ENCODE results near the gene SCARB2. TPM values are rescaled to one million over a fixed set of nuclear protein-coding genes. Genes with fewer than 3 reads are reported as not detected.
A peak's percentile ranks its signal among the peaks of the same experiment; 100 is the strongest.

Gene SCARB2, protein sequence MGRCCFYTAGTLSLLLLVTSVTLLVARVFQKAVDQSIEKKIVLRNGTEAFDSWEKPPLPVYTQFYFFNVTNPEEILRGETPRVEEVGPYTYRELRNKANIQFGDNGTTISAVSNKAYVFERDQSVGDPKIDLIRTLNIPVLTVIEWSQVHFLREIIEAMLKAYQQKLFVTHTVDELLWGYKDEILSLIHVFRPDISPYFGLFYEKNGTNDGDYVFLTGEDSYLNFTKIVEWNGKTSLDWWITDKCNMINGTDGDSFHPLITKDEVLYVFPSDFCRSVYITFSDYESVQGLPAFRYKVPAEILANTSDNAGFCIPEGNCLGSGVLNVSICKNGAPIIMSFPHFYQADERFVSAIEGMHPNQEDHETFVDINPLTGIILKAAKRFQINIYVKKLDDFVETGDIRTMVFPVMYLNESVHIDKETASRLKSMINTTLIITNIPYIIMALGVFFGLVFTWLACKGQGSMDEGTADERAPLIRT
- total RNA-seq (2021; ENCODE audit: unreplicated experiment) (51.3 TPM), Bru-seq, nascent RNA (percentile 83 among the genes with signal in this experiment), BruChase-seq, experiment 1, labeled RNA remaining after a 6-hour chase (percentile 88 among the genes with signal in this experiment), BruChase-seq, experiment 2, labeled RNA remaining after a 2-hour chase (percentile 76 among the genes with signal in this experiment)
- polyA plus RNA-seq (2012): 40.8 and 44.0 TPM in 2 replicates
- long read RNA-seq, full-length matches to known transcripts: 51 of 65 reads
- long read RNA-seq, partial matches to known transcripts: 8 of 65 reads
- long read RNA-seq, other reads (novel, unspliced or antisense): 6 of 65 reads

DNA sequence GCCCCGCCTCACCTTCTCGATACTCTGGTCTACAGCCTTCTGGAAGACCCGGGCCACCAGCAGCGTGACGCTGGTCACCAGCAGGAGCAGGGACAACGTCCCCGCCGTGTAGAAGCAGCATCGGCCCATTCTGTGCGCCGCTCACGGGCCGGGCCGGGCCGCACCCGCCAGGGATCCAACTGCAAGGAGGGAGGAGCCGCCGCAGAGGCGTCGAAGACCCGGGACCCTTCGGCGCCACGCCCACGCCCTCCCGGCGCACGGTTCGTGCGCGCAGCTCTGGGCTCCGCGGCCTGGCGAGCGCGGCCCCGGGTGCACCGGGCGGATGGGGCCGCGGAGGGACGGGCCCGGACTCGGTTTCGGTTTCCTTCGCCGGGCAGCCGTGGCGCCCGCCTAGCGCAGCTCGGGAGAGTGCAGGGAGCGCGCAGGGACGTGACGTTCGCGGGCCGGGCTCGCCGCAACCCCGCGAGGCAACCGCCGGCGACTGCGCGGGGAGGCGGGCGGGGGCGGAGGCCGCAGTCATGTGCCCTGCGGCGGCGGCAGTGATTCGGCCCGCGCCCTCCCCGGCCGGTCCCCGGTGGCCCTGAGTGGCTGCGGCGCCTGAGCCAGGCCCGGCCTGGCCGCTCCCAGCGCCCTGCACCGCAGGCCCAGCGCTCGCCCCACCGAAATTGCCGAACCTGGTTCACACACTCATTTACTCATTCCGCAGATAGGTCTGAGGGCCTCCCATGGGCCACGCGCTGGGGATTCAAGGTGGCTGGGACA lies at the start of gene SCARB2:
Gene SCARB2, minus strand, starts transcription at position 410 of the 762 bp plus-strand sequence. Its CDS starts 281 bp downstream, at position 129.
- Histone ChIP-seq H3K79me2 (ENCODE audit: insufficient read depth, low read length) (peaks cover 42% of the 10 kb centered on the region), H3K9me3 (ENCODE audit: control insufficient read depth in 1 of 2, insufficient read depth in 1 of 2, low read depth in 1 of 2, low read length in 2 of 2) (no peaks in the 10 kb centered on the region), H3K27ac (ENCODE audit: low read depth, low read length) (peak within 1 kb of the TSS; percentile 84), H3K36me3 (ENCODE audit: control insufficient read depth in 1 of 2, insufficient read depth in 2 of 2, low read length in 2 of 2) (no peaks in the 10 kb centered on the region), H3K27me3 (ENCODE audit: insufficient read depth, low read length) (no peaks in the 10 kb centered on the region), H3K9ac (ENCODE audit: low read length) (peak within 1 kb of the TSS; percentile 79), H3K4me2 (ENCODE audit: low read length) (peak within 1 kb of the TSS; percentile 99), H3K4me1 (ENCODE audit: control insufficient read depth in 1 of 2, insufficient read depth in 2 of 2, low read length in 2 of 2) (peaks cover 18 to 31% of the 10 kb centered on the region in 2 experiments; a peak in 3 of 4 replicates), H4K20me1 (ENCODE audit: insufficient read depth) (no peaks in the 10 kb centered on the region), H2AFZ (ENCODE audit: low read depth, low read length, poor library complexity, severe bottlenecking) (peak within 1 kb of the TSS; percentile 31), H3K4me3 (replicated peaks in 1 of 2; ENCODE audit: low read depth in 1 of 2, low read length in 2 of 2) (peak within 1 kb of the TSS; percentile 67 to 77), H3K9me2 (ENCODE audit: insufficient read depth) (no peaks in the 10 kb centered on the region)
- TF ChIP-seq POLR2AphosphoS5 (IDR thresholded peaks at IDR 0.05; ENCODE audit: low read depth, low read length) (peak; percentile 80), SP1 (IDR thresholded peaks at IDR 0.05; ENCODE audit: low read depth) (peak; percentile 14; the same call in 1 of the 2 replicates), EGR1 (IDR thresholded peaks at IDR 0.05; ENCODE audit: low read depth) (peak; percentile 81), POLR2A (IDR thresholded peaks at IDR 0.05; ENCODE audit: borderline replicate concordance, extremely low read depth, insufficient read depth, insufficient read length) (no peak), SIN3A (IDR thresholded peaks at IDR 0.05; ENCODE audit: low read depth) (peak; percentile 66; the same call in 1 of the 2 replicates), REST (IDR thresholded peaks at IDR 0.05; ENCODE audit: low read depth) (no peak), MAX (IDR thresholded peaks at IDR 0.05) (peak; percentile 33; the same call in 1 of the 2 replicates), ZFX (IDR thresholded peaks at IDR 0.05) (peak; percentile 92)
- intact Hi-C loops (cut with micrococcal nuclease): no loop called here
- DNase-seq (ENCODE audit: low read depth, low spot score): peak; percentile 47
- POLR2A ChIA-PET: no interaction called here
- peak; percentile 92 for ATAC-seq
- RAD21 ChIA-PET (ENCODE audit: low non-redundant PET in 1 of 2, low total read pairs in 2 of 2, uncharacterized antibody in 2 of 2, unreplicated experiment in 2 of 2): no interaction called here
- CTCF ChIA-PET: interaction anchor here (1.4 kb wide), 1 partner anchor 93 kb away, joined by 3 read pairs; no protein-coding TSS in a partner anchor
- BruUV-seq (replicated peaks): no TSS peak

Data from HCT116 (cell line).